Nephron progenitor cell (in vitro differentiated cells): ENCODE results near the gene ZNF749.

Experiments used
- DNase-seq: peaks from one replicate; pipeline ENCODE4 v3.0.0; 2021
- H3K27ac Mint-ChIP-seq: 2 replicates; pipeline ENCODE4 v1.8.0; 2021; ENCODE audit warnings: mild to moderate bottlenecking, moderate library complexity, mixed read lengths
- H3K27me3 Mint-ChIP-seq: 2 replicates; pipeline ENCODE4 v1.8.0; 2021; ENCODE audit warnings: mild to moderate bottlenecking, low read depth, mixed read lengths; ENCODE audit not compliant: poor library complexity
- H3K36me3 Mint-ChIP-seq: 2 replicates; pipeline ENCODE4 v1.8.0; 2021; ENCODE audit warnings: low read depth, mixed read lengths
- H3K4me1 Mint-ChIP-seq: 2 replicates; pipeline ENCODE4 v1.8.0; 2021; ENCODE audit warnings: mixed read lengths
- H3K4me3 Mint-ChIP-seq: 2 replicates; pipeline ENCODE4 v1.8.0; 2021; ENCODE audit warnings: mild to moderate bottlenecking, moderate library complexity, mixed read lengths
- H3K9me3 Mint-ChIP-seq: 2 replicates; pipeline ENCODE4 v1.8.0; 2021; ENCODE audit warnings: mild to moderate bottlenecking, moderate library complexity, mixed read lengths
- TF ChIP-seq, protein P1 (sequence below): fragments of 200-600 bp; sonication (generic); IDR thresholded peaks from 2 replicates; pipeline ENCODE4 v1.5.0; 2021; ENCODE audit warnings: antibody characterized with exemption

The ZNF749 gene

DNA sequence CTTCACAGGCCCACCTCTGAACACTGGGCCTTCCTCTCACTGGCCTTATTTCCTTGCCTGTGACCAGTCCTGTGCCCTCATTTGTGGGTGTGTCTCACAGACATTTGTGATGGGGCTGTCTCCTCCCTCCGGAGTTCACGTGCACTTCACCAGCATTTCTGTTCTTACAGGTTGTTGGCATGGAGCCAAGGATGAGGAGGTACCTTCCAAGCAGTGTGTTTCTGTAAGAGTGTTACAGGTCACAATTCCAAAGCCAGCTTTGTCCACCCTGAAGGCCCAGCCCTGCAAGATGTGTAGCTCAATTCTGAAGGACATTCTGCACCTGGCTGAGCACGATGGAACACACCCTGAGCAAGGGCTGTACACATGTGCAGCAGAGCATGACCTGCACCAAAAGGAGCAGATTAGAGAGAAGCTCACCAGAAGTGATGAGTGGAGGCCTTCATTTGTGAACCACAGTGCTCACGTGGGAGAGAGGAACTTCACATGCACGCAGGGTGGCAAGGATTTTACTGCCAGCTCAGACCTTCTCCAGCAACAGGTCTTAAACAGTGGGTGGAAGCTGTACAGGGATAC, 8.1 kb downstream of the ZNF749 start:
- Mint-ChIP-seq H3K27ac (no peak overlapping the region), H3K9me3 (peaks cover 74% of the 10 kb centered on the region)

DNA sequence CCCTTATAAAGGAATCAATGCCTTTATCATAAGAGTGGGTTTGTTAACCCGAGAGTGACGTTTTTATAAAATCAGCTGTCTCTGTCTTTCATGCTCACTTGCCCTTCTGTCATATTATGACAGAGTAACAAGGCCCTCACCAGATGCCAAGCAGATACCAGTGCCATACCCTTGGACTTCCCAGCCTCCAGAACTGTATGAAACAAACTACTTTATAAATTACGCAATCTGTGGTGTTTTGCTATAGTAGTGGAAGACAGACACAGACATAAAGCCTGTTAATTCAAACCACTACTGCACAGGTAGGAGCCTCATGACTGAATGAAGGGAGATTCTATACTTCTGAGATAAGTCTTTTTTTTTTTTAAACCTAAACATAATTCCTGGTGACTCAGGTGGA, 17.2 kb downstream of the ZNF749 start:
- Mint-ChIP-seq H3K9me3 (peaks cover 78% of the 10 kb centered on the region), H3K36me3 (peaks cover 82% of the 10 kb centered on the region), H3K4me1 (no peaks in the 10 kb centered on the region), H3K27ac (no peak overlapping the region), H3K4me3 (no peak overlapping the region), H3K27me3 (no peaks in the 10 kb centered on the region)
- no peak for DNase-seq
- TF ChIP-seq, protein P1, sequence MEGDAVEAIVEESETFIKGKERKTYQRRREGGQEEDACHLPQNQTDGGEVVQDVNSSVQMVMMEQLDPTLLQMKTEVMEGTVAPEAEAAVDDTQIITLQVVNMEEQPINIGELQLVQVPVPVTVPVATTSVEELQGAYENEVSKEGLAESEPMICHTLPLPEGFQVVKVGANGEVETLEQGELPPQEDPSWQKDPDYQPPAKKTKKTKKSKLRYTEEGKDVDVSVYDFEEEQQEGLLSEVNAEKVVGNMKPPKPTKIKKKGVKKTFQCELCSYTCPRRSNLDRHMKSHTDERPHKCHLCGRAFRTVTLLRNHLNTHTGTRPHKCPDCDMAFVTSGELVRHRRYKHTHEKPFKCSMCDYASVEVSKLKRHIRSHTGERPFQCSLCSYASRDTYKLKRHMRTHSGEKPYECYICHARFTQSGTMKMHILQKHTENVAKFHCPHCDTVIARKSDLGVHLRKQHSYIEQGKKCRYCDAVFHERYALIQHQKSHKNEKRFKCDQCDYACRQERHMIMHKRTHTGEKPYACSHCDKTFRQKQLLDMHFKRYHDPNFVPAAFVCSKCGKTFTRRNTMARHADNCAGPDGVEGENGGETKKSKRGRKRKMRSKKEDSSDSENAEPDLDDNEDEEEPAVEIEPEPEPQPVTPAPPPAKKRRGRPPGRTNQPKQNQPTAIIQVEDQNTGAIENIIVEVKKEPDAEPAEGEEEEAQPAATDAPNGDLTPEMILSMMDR, result no peak

More for the DNA sequence above, 8.1 kb downstream of the ZNF749 start:
- Mint-ChIP-seq H3K27me3 (peaks cover 5% of the 10 kb centered on the region), H3K4me1 (peaks cover 11% of the 10 kb centered on the region), H3K4me3 (no peak overlapping the region), H3K36me3 (peaks cover 86% of the 10 kb centered on the region)
- DNase-seq, result no peak
- TF ChIP-seq, protein P1, result no peak

DNA sequence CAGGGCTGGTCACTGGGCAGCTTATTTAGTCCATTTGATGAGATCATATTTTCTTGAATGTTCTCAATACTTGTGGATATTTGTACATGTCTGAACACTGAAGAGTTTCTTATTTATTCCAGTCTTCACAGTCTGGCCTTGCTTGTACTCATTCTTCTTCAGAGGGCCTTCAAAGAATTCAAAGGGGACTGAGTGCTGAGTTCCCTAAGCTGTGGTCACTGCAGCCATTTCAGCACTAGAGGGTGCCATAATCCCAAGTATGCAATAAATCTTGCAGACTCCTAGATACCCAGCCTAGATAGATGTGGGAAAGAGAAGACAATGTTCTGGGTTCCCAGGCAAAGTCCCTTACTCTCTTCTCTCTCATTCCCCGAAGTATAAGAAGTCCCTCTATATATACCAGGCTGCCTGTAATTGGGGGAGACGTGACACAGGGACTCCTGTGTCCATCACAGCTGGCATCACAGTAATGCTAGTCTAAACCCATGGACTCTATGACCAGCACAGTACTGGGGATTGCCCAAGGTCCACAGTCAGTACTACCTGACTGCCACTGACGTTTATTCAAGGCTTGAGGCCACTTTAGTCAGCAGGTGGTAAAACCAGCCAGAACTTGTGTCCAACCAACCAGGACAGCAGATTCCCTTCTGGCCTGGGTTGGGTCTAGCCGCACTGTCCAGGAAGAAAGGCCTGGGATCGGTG, 30.7 kb downstream of the ZNF749 start:
- Mint-ChIP-seq H3K36me3 (peaks cover 83% of the 10 kb centered on the region), H3K4me1 (no peaks in the 10 kb centered on the region), H3K9me3 (peaks cover 90% of the 10 kb centered on the region), H3K4me3 (no peak overlapping the region), H3K27ac (no peak overlapping the region), H3K27me3 (peaks cover 4% of the 10 kb centered on the region)
- TF ChIP-seq, protein P1, result no peak
- DNase-seq, result no peak

DNA sequence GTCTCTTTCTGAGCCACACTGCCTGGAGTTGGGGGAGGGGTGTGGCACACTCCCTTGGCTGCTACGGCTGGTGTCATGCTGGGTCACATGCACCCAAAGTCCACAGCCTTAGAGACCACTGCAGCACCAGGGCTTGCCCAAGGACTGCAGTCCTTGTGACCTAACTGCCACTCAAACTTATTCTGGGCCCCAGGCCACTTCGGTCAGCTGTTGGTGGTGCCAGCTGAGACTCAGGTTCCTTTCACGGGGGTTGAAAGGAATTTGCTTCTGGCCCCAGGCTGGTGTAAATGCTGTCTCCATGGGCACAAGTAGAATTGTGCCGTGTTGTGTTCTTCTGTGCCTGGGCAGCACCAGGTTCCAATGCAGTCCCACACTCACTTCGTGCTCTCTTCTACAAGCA, 31.4 kb downstream of the ZNF749 start:
- H3K4me3 Mint-ChIP-seq, result no peak overlapping the region
- peaks cover 90% of the 10 kb centered on the region for H3K9me3 Mint-ChIP-seq
- H3K36me3 Mint-ChIP-seq, result peaks cover 83% of the 10 kb centered on the region
- H3K27ac Mint-ChIP-seq, result no peak overlapping the region
- TF ChIP-seq, protein P1, result no peak
- DNase-seq, result no peak
- peaks cover 4% of the 10 kb centered on the region for H3K27me3 Mint-ChIP-seq
- H3K4me1 Mint-ChIP-seq, result no peaks in the 10 kb centered on the region

DNA sequence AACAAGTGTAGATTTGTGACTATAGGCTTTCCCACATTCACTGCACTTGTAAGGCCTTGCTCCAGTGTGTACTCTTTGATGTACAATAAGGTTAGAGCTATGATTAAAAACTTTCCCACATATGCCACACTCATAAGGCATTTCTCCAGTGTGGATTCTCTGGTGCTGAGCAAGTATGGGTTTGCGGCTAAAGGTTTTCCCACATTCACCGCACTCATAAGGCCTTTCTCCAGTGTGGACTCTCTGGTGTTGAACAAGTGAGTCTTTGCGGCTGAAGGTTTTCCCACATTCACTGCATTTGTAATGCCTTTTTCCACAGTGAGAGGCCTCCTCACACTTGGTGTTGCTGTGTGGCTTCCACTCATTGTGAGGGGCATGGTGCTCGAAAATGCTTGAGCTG, 38.5 kb downstream of the ZNF749 start:
- H3K4me3 Mint-ChIP-seq, result no peak overlapping the region
- H3K36me3 Mint-ChIP-seq, result peaks cover 100% of the 10 kb centered on the region
- no peak overlapping the region for H3K27ac Mint-ChIP-seq
- peaks cover 10% of the 10 kb centered on the region for H3K4me1 Mint-ChIP-seq
- peaks cover 100% of the 10 kb centered on the region for H3K9me3 Mint-ChIP-seq
- TF ChIP-seq, protein P1, result no peak
- no peak for DNase-seq
- H3K27me3 Mint-ChIP-seq, result peaks cover 15% of the 10 kb centered on the region
